GM13977 (cell line): ENCODE results near the gene RAB30.
"Not testable (repeated sequence)": the region's sequence is repeated elsewhere in the genome, so short reads cannot be mapped to it uniquely, and the experiment has no call there.

Experiments
- DNase-seq: peaks from one replicate; pipeline ENCODE4 v3.0.0; 2012; ENCODE audit warnings: low spot score
- in situ Hi-C: fragments of 300-500 bp; cut with MboI; formaldehyde crosslinking; loops from one replicate; pipeline ENCODE4 v1.12.0; 2022; ENCODE audit warnings: low sequenced_read_pairs, low pct_unique_long_range_greater_than_20kb, mixed read lengths, inconsistent platforms; ENCODE audit not compliant: unreplicated experiment
- TF ChIP-seq, protein P1 (sequence below): IDR thresholded peaks from 2 replicates; pipeline ENCODE4 v1.5.1; 2012; ENCODE audit warnings: mild to moderate bottlenecking, control low read depth; ENCODE audit not compliant: insufficient read depth; ENCODE audit errors: extremely low read depth, missing control alignments

Gene RAB30

GRCh38 chr11:82976786-82977185 lies 94.9 kb downstream of the RAB30 start:
- TF ChIP-seq, protein P1, sequence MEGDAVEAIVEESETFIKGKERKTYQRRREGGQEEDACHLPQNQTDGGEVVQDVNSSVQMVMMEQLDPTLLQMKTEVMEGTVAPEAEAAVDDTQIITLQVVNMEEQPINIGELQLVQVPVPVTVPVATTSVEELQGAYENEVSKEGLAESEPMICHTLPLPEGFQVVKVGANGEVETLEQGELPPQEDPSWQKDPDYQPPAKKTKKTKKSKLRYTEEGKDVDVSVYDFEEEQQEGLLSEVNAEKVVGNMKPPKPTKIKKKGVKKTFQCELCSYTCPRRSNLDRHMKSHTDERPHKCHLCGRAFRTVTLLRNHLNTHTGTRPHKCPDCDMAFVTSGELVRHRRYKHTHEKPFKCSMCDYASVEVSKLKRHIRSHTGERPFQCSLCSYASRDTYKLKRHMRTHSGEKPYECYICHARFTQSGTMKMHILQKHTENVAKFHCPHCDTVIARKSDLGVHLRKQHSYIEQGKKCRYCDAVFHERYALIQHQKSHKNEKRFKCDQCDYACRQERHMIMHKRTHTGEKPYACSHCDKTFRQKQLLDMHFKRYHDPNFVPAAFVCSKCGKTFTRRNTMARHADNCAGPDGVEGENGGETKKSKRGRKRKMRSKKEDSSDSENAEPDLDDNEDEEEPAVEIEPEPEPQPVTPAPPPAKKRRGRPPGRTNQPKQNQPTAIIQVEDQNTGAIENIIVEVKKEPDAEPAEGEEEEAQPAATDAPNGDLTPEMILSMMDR, result no peak
- DNase-seq, result no peak
- in situ Hi-C loops, result no loop called here

- in situ Hi-C loops, result no loop called here
- TF ChIP-seq, protein P1, result no peak
- no peak for DNase-seq
Measured at GRCh38 chr11:82975882-82976281, 95.8 kb downstream of the RAB30 start.

DNA sequence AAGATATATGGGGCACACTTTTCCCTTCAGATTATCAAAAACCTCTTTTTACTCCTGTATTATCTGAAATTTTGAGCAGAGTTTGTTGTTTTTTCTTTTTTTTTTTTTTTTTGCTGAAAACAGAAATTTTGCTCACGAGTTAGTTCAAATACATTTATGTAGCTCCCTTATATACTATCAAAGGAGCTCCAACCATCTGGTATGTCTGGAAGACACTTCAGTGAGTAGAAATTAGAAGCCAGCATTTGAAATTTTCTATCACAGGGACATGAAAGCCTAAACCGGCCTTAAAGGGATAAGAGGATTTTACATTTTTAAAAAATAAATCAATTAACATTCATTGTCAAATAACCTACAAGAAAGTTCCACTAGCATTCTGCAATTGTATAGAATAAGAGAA lies 96.8 kb downstream of the RAB30 start:
- in situ Hi-C loops, result no loop called here
- TF ChIP-seq, protein P1, result no peak
- no peak for DNase-seq

DNA sequence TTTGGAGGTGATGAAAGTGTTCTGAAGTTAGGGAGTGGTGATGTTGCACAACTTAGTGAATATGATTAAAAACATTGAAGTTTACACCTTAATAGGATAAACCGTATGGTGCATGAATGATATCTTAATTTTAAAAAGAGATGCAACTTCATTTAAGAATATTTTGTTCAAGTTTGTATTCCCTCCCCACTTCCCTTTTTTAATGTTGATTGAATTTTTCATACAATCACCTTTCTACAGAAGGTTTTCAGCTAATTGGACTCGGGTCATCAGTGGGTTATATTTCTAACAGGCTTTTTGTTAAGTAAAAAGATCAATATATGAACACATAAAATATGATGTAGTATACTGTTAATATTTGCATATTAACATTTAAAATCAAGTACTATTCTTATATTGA lies 97.6 kb downstream of the RAB30 start:
- TF ChIP-seq, protein P1, result no peak
- in situ Hi-C loops, result no loop called here
- no peak for DNase-seq

GRCh38 chr11:82972103-82972502 lies 99.6 kb downstream of the RAB30 start:
- DNase-seq, result no peak
- TF ChIP-seq, protein P1, result no peak
- in situ Hi-C loops, result no loop called here

- DNase-seq, in situ Hi-C loops: not testable (repeated sequence)
Measured at GRCh38 chr11:82971519-82971946, 100.2 kb downstream of the RAB30 start.

- in situ Hi-C loops, DNase-seq: not testable (repeated sequence)
Measured at GRCh38 chr11:82970507-82971083, 101.1 kb downstream of the RAB30 start.

GRCh38 chr11:82969811-82970210 lies 101.9 kb downstream of the RAB30 start:
- in situ Hi-C loops, result no loop called here
- DNase-seq, result peak; percentile 73
- TF ChIP-seq, protein P1, result no peak
